Left renal cortex interstitium (tissue), 4 donors: ENCODE measurements around the gene LRFN3. TPM values are rescaled to one million over a fixed set of nuclear protein-coding genes. Genes with fewer than 3 reads are reported as not detected.

Experiments used
- DNase-seq, 4 donors: peaks; one replicate each; pipeline ENCODE4 v3.0.0-alpha.2; 2013; ENCODE audit warnings: low read depth in 4 of 4, low spot score in 2 of 4, missing footprints in 1 of 4
- polyA plus RNA-seq, 4 donors: library from polyadenylated mRNA; unstranded; fragments of 120-200 nt; gene quantifications; one replicate each; pipeline ENCODE4 v1.2.1, GENCODE V29; 2013; ENCODE audit not compliant: insufficient read length in 4 of 4

The LRFN3 gene
- polyA plus RNA-seq, 4 donors = 8.6 to 19.9 (median 14.3) TPM

DNA sequence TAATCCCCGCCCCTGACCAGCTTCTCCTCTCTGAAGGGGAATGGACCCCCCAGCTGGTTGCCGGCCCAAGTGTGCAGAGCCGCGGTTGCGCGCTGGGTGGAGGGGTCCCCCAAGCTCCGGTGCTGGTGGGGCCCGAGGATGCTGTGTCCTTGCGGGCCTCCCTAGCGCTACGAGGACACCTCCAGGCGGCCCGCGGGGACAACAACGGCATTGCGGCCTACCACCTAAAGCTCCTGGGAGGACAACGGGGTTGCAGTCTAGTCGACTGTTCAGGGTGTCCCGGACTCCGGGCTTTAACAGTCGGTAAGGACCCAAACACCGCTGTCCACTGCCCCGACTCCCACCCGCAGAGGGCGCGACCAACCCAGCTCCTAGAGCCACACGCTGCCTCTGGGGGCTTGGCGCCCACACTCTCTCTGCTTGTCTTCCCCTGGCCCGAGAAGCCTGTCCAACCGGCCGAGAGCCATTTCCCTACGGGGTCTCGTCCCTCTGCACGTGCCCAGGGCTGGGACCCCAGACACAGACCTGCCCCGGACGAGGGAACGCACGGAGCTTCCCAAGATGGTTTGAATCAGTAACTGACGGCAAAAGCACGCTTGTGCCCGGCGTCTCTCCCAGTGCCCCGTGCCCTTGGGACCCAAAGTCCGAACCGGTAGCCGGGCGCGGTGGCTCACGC, 57.9 kb downstream of the LRFN3 start:
- no peak for DNase-seq

Other genes with a start within 250 kb of the LRFN3 start
- under 1 TPM; 0.17 to 0.91 (median 0.44) TPM for gene ZBTB32, start 231.8 kb upstream of the LRFN3 start, polyA plus RNA-seq
- gene KMT2B, start 218.4 kb upstream of the LRFN3 start, polyA plus RNA-seq = 10 to 100 TPM; 24.2 to 42.6 (median 34.2) TPM
- gene IGFLR1, start 193.9 kb upstream of the LRFN3 start, polyA plus RNA-seq = 1 to 10 TPM; 2.8 to 4.6 (median 3.7) TPM
- 10 to 100 TPM; 15.7 to 21.8 (median 19.7) TPM for gene U2AF1L4, start 191.0 kb upstream of the LRFN3 start, polyA plus RNA-seq
- gene PSENEN, start 190.7 kb upstream of the LRFN3 start, polyA plus RNA-seq = 10 to 100 TPM; 54.5 to 78.6 (median 66.5) TPM
- 10 to 100 TPM; 11.5 to 13.0 (median 12.4) TPM for gene LIN37, start 187.8 kb upstream of the LRFN3 start, polyA plus RNA-seq
- 10 to 100 TPM; 19.4 to 32.3 (median 25.1) TPM for gene HSPB6, start 179.3 kb upstream of the LRFN3 start, polyA plus RNA-seq
- 10 to 100 TPM; 11.5 to 28.6 (median 18.2) TPM for gene PROSER3, start 178.2 kb upstream of the LRFN3 start, polyA plus RNA-seq
- gene ARHGAP33, start 160.8 kb upstream of the LRFN3 start, polyA plus RNA-seq = 10 to 100 TPM; 10.9 to 53.7 (median 30.0) TPM
- gene PRODH2, start 123.5 kb upstream of the LRFN3 start, polyA plus RNA-seq = 10 to 100 TPM; 24.2 to 60.6 (median 39.9) TPM
- 100 to 1,000 TPM; 101 to 226 (median 168) TPM for gene NPHS1, start 83.9 kb upstream of the LRFN3 start, polyA plus RNA-seq
- gene KIRREL2, start 79.5 kb upstream of the LRFN3 start, polyA plus RNA-seq = 10 to 100 TPM in 3 of 4 donors, 1 to 10 TPM in 1; 7.7 to 12.8 (median 11.5) TPM
- 10 to 100 TPM; 19.3 to 32.8 (median 28.3) TPM for gene APLP1, start 67.8 kb upstream of the LRFN3 start, polyA plus RNA-seq
- 1 to 10 TPM; 1.3 to 6.0 (median 4.1) TPM for gene NFKBID, start 35.8 kb upstream of the LRFN3 start, polyA plus RNA-seq
- 1 to 10 TPM; 3.0 to 4.5 (median 3.4) TPM for gene HCST, start 33.8 kb upstream of the LRFN3 start, polyA plus RNA-seq
- gene TYROBP, start 28.1 kb upstream of the LRFN3 start, polyA plus RNA-seq = 10 to 100 TPM in 2 of 4 donors, 1 to 10 TPM in 2; 8.2 to 13.5 (median 11.1) TPM
- 10 to 100 TPM; 12.4 to 19.8 (median 15.0) TPM for gene SDHAF1, start 58.8 kb downstream of the LRFN3 start, polyA plus RNA-seq
- 10 to 100 TPM; 12.5 to 16.1 (median 13.3) TPM for gene SYNE4, start 72.4 kb downstream of the LRFN3 start, polyA plus RNA-seq
- gene ALKBH6, start 77.8 kb downstream of the LRFN3 start, polyA plus RNA-seq = 10 to 100 TPM; 11.8 to 20.5 (median 16.9) TPM
- gene CLIP3, start 96.5 kb downstream of the LRFN3 start, polyA plus RNA-seq = 10 to 100 TPM; 47.0 to 61.8 (median 57.1) TPM
- 10 to 100 TPM; 10.8 to 16.5 (median 13.4) TPM for gene THAP8, start 117.9 kb downstream of the LRFN3 start, polyA plus RNA-seq
- 1 to 10 TPM; 3.1 to 6.4 (median 5.1) TPM for gene WDR62, start 118.5 kb downstream of the LRFN3 start, polyA plus RNA-seq
- gene OVOL3, start 174.8 kb downstream of the LRFN3 start, polyA plus RNA-seq = under 1 TPM in 1 of 4 donors, not detected in 3; 0.21 TPM
- gene POLR2I, start 178.5 kb downstream of the LRFN3 start, polyA plus RNA-seq = 10 to 100 TPM; 47.4 to 78.7 (median 53.8) TPM
- 100 to 1,000 TPM; 118 to 158 (median 128) TPM for gene TBCB, start 179.1 kb downstream of the LRFN3 start, polyA plus RNA-seq
- 100 to 1,000 TPM; 503 to 614 (median 583) TPM for gene CAPNS1, start 203.7 kb downstream of the LRFN3 start, polyA plus RNA-seq
- gene COX7A1, start 216.1 kb downstream of the LRFN3 start, polyA plus RNA-seq = 10 to 100 TPM; 20.9 to 52.1 (median 31.6) TPM